GM12864 (cell line): ENCODE measurements around the gene ZFP92.
"Not testable (repeated sequence)": the region's sequence is repeated elsewhere in the genome, so short reads cannot be mapped to it uniquely, and the experiment has no call there.

Experiments
- DNase-seq: peaks from one replicate; pipeline ENCODE4 v3.0.0-alpha.2; 2011; ENCODE audit warnings: low read depth
- H3K4me3 ChIP-seq: 2 replicates; pipeline ENCODE4 v1.5.1; 2011; ENCODE audit warnings: mild to moderate bottlenecking, low read depth, low read length, control low read depth
- CTCF ChIP-seq: IDR thresholded peaks from 2 replicates; pipeline ENCODE4 v1.5.1; 2011; ENCODE audit warnings: low read depth, mild to moderate bottlenecking, moderate library complexity, low read length, control low read depth, inconsistent platforms; ENCODE audit errors: missing control alignments

The ZFP92 gene

DNA sequence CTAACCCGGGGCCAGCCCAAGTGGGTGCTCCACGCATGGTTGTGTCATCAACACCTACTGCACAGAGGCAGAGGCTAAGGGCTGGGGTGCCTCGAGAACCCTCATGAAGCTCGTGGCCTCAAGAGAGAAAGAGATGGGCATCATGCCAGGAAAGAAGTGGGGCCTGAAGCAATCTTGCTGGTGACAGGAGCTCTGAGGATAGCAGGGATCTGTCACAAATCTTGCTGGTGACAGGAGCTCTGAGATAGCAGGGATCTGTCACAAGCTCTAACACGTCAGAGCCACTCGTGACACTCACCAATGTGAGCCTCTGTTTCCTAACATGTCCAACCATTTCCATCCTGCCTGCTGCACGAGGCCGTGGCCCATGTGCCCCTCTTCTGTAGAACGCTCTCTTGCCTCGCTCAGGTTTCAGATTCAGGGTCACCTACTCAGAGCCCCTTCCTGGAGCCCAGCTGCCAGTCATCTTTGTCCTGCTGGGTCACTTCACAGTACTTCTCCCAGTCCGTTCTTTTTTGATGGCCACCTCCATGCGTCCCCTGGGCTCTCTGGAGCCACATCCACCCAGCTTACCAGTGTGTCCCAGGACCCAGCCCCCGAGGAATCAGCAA is 31.2 kb upstream of the ZFP92 start:
- no peak overlapping the region for H3K4me3 ChIP-seq
- no peak for DNase-seq
- TF ChIP-seq CTCF: no peak

DNA sequence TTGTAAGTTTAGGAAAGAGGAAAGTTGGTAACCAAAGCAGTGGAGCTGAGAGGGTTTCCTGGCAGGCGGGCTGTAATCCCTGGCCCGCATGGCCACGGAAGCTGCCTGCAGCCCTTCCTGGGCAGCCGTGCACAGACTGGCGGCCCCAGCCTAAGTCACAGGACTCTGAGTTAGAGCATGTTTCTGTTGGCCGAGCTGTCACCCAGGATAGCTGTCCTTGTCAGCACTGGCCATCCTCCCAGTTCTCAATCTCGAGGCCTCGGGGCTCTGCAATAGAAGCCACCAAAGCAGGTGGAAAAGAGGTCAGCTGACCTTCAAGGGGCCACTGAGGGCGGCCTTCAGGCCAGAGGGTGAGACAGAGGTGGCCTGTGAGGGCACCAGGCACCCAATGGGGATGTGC is 30.6 kb upstream of the ZFP92 start:
- no peak overlapping the region for H3K4me3 ChIP-seq
- no peak for TF ChIP-seq CTCF
- DNase-seq: no peak

- DNase-seq: no peak
- no peak overlapping the region for H3K4me3 ChIP-seq
- TF ChIP-seq CTCF: no peak
Measured at GRCh38 chrX:153381684-153382532, 29.4 kb upstream of the ZFP92 start.

DNA sequence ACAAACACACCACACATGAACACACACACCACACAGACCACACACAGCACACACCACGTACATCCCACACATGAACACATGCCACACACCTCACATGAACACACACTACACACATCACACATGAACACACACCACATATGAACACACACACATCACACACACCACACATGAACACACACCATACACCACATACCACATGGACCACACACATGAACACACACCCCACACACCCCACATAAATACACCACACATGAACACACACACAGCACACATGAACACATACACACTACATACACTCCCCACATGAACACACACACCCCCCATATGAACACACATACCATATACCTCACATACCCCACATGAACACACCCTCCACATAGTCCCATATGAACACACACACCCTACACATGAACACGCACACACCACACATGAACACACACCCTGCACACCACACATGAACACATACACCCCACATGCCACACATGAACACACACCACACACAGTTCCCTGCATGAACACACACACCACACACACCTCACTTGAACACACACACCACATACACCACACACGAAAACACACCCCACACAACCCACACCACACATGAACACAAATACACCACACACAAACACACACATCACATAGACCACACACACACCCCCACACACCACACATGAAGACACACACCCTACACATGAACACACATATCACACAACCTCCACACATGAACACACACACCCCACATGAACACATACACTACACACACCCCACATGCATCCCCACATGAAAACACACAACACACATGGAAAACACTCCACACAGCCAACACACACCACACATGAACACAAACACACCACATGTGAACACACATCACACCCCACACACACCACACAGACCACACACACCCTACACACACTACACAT is 28.4 kb upstream of the ZFP92 start:
- no peak for TF ChIP-seq CTCF
- no peak overlapping the region for H3K4me3 ChIP-seq
- DNase-seq: no peak

- DNase-seq: no peak
- H3K4me3 ChIP-seq: no peak overlapping the region
- TF ChIP-seq CTCF: no peak
Measured at GRCh38 chrX:153384390-153384789, 26.9 kb upstream of the ZFP92 start.

DNA sequence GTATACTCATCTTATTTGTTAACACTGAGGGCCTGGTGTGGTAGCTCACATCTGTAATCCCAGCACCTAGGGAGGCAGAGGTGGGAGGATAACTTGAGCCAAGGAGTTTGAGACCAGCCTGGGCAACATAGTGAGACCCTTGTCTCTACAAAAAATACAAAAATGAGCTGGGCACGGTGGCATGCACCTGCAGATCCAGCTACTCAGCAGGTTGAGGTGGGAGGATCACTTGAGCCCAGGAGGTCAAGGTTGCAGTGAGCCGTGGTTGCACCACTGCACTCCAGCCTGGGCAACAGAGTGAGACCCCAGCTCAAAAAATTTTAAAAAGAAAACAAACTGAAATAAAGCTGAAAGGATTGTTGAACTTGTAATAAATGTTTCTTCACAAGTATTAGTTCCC is 26.3 kb upstream of the ZFP92 start:
- DNase-seq, H3K4me3 ChIP-seq: not testable (repeated sequence)

DNA sequence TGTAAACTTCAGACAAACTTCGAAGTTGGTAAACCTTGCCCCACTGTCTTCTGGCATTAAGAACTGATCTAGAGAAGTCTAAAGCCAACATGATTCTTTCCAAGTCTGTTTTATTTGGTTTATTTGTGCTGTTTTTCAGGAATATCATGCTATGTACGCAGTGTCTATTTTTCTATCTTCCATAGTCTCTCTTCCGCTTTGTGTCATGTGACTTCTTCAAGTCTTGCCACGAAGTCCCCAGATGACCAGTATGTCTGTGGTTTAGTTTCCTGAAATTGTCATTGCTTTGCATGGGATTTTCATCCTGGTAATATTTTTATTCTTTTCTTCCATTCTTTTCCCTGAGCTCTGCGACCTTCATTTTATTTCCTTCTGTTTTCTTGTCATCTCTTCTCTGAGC is 25.2 kb upstream of the ZFP92 start:
- no peak for TF ChIP-seq CTCF
- DNase-seq: no peak

More for the DNA sequence above, 25.2 kb upstream of the ZFP92 start:
- no peak overlapping the region for H3K4me3 ChIP-seq
